Peyer's patch (tissue), 4 donors: ENCODE data around the gene MUSTN1.

Experiments used
- CTCF ChIP-seq, 6 experiments: fragments of 450-650 bp in 4 of 6; fragments of 200-600 bp in 2 of 6; sonication (generic) in 1 of 6; IDR thresholded peaks; one replicate each; pipeline ENCODE4 v1.5.1; 2017 to 2019; ENCODE audit warnings: antibody characterized with exemption in 6 of 6, mild to moderate bottlenecking in 3 of 6, moderate library complexity in 1 of 6
- POLR2A ChIP-seq, 2 donors: fragments of 450-650 bp; IDR thresholded peaks; one replicate each; pipeline ENCODE4 v1.5.1; 2017; ENCODE audit warnings: antibody characterized with exemption in 2 of 2, mild to moderate bottlenecking in 2 of 2, moderate library complexity in 2 of 2

- TF ChIP-seq CTCF (IDR thresholded peaks at IDR 0.05) (no peak), POLR2A (IDR thresholded peaks at IDR 0.05) (no peak)
Observed at GRCh38 chr3:52854013-52854412, 19.2 kb upstream of the MUSTN1 start.
